Gastrocnemius medialis (tissue), 4 donors: Measurements from ENCODE around the gene MRPS22.

Experiments used
- CTCF ChIP-seq, 5 experiments: fragments of 450-650 bp in 3 of 5; fragments of 200-600 bp in 2 of 5; sonication (generic) in 2 of 5; IDR thresholded peaks in 4 of 5; conservative IDR thresholded peaks in 1 of 5; 1 replicate in 4 of 5; 2 replicates in 1 of 5; pipeline ENCODE4 v1.5.1; 2016 to 2019; ENCODE audit warnings: antibody characterized with exemption in 5 of 5, mild to moderate bottlenecking in 3 of 5, moderate library complexity in 3 of 5
- POLR2A ChIP-seq, 2 donors: fragments of 450-650 bp; IDR thresholded peaks; one replicate each; pipeline ENCODE4 v1.6.1; 2017; ENCODE audit warnings: antibody characterized with exemption in 2 of 2, mild to moderate bottlenecking in 2 of 2, moderate library complexity in 2 of 2

GRCh38 chr3:139342054-139342453, 1.8 kb upstream of the MRPS22 start:
- no peak for TF ChIP-seq CTCF (IDR thresholded peaks at IDR 0.05 in 4 of 5, conservative IDR thresholded peaks at IDR 0.05 in 1 of 5)
- no peak for TF ChIP-seq POLR2A (IDR thresholded peaks at IDR 0.05)
